GM21360 (cell line): ENCODE data around the gene MADCAM1.
"Not testable (repeated sequence)": the region's sequence is repeated elsewhere in the genome, so short reads cannot be mapped to it uniquely, and the experiment has no call there.

Source experiments
- ATAC-seq: cut with Tn5 transposase; IDR thresholded peaks from one replicate; pipeline ENCODE4 v1.9.1; 2021; ENCODE audit warnings: mild to moderate bottlenecking, moderate library complexity; ENCODE audit not compliant: unreplicated experiment

Gene MADCAM1

DNA sequence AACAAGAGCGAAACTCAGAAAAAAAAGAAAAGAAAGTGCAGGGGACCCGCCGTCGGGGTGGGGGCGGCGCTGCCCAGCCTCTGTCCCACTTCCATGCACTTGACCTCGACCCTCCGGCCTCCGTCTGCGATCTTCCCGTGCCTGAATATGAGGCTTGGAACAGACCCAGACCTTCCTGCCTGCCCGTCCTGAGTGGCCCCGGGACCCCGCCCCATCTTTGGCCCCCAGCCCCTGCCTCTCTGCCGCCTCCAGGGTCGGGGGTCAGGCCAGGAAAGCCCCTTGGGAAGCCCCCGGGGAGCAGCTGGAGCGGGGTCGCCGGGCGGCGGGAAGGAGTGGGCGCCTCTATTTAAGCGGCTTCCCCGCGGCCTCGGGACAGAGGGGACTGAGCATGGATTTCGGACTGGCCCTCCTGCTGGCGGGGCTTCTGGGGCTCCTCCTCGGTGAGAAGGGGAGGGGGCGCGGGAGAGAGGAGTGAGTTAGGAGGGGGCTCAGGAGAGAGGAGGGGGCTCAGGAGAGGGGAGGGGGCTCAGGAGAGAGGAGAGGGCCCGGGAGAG, at the start of gene MADCAM1:
TSS of gene MADCAM1 (plus strand) at position 375 of the 554 bp plus-strand sequence. CDS start at position 389, 14 bp downstream.
- no peak for ATAC-seq

- no peak for ATAC-seq
Observed at GRCh38 chr19:447064-447426, 49.2 kb upstream of the MADCAM1 start.

DNA sequence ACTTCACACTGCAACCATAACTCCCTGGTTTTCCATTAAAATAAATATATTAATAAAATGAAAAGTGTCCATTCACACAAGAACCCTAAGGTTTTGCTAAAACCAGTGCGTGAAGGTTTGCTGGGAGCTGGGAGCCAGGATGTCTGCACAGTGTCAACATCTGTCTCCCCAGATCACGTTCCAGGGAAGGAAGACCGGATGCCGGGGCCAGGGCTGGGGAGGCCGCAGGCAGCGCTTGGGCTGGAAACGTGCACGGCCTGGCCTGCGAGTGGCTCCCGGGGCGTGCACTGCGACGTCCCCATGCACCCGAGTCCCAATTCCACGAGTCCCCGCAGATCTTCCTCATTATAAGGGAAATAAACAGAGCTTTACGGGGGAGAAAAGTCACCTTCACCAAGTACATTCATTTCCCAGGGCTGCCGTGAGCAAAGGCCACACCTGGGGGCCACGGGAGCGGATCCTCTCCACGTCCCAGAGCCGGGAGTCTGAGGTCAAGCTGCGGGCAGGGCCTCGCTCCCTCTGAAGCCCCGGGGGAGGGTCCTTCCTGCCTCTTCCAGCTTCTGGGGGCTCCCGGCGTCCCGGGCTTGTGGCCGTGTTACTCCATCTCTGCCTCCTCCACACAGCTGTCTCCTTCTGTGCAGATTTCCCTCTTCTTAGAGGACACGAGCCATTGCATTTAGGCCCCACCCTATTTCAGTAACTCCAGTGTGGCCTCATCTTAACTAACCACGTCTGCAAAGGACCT, 48.3 kb upstream of the MADCAM1 start:
- ATAC-seq = no peak

DNA sequence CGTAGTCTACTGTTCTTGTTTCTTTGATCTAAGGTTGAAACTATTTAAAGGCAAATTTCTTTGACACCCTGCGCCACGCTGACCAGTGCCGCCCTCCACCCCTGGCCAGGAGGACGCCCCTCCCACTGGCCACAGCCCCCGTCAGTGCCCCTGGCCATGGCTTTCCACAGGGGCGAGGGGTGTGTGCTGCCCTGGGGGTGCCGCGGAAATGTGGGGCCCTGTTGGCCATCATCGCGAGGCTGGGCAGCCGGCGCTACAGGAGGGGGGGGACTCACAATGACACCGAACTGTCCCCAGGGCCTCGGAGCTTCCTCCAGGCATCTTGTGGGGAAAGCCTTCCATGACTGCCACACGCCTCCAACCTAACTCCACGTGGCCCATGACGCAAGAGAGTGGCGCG, 46.4 kb upstream of the MADCAM1 start:
- ATAC-seq = no peak

- not testable (repeated sequence) for ATAC-seq
Observed at GRCh38 chr19:450912-451481, 45.3 kb upstream of the MADCAM1 start.

GRCh38 chr19:452829-453228, 43.5 kb upstream of the MADCAM1 start:
- no peak for ATAC-seq

- no peak for ATAC-seq
Observed at GRCh38 chr19:453606-454005, 42.7 kb upstream of the MADCAM1 start.

- no peak for ATAC-seq
Observed at GRCh38 chr19:455031-455705, 41.1 kb upstream of the MADCAM1 start.

DNA sequence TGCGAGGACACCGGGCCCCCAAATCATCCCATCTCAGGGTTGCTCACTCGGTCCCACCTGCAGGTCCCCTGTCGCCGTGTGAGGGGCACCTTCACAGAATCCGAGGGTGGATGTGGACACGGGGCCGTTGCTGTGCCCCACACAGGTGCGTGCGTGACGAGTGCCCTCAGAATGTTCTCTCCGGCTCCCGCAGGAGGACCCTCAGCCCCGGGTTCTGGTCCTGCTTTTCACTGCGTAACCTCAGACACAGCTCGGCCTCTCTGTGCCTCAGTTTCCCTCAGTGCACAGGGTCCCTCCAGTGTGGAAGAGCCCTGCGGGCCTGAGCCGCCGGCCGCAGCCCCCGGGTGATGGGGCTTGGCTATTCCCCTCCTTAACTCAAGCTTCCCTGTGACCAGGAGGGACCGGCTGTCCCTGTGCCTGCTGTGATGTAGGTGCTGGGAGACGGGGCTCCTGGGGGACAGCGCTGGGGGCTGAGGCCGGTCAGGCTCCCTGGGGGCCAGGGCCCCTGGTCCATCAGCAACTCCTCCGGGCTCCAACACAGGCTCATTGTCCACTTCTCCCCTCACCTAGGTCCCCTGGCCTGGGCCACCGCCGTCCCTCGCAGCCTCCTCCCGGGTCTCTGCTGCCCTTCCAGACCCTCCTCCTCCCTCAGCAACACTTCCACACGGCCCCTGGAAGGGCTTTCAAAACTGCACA, 40.3 kb upstream of the MADCAM1 start:
- no peak for ATAC-seq

GRCh38 chr19:456547-457110, 39.7 kb upstream of the MADCAM1 start:
- ATAC-seq = no peak

DNA sequence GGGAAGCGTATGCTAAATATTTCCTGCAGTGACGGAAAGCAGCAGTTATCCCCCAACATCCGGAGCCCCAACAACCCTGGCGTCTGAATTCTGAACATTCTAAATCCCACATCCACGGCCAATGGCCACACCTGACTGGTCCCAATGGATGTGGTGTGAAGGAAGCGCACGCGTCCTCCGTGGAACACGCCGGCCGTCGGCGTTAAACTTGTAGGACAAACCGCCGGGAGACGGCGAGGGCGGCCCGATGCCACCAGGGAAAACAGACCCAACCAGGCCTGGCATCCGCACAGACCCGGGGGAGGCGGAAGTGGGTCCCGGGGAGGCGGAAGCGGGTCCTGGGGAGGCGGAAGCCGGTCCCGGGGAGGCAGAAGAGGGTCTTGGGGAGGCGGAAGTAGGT, 38.6 kb upstream of the MADCAM1 start:
- ATAC-seq = no peak

GRCh38 chr19:458091-459042, 37.9 kb upstream of the MADCAM1 start:
- no peak for ATAC-seq

GRCh38 chr19:459724-460511, 36.4 kb upstream of the MADCAM1 start:
- no peak for ATAC-seq

DNA sequence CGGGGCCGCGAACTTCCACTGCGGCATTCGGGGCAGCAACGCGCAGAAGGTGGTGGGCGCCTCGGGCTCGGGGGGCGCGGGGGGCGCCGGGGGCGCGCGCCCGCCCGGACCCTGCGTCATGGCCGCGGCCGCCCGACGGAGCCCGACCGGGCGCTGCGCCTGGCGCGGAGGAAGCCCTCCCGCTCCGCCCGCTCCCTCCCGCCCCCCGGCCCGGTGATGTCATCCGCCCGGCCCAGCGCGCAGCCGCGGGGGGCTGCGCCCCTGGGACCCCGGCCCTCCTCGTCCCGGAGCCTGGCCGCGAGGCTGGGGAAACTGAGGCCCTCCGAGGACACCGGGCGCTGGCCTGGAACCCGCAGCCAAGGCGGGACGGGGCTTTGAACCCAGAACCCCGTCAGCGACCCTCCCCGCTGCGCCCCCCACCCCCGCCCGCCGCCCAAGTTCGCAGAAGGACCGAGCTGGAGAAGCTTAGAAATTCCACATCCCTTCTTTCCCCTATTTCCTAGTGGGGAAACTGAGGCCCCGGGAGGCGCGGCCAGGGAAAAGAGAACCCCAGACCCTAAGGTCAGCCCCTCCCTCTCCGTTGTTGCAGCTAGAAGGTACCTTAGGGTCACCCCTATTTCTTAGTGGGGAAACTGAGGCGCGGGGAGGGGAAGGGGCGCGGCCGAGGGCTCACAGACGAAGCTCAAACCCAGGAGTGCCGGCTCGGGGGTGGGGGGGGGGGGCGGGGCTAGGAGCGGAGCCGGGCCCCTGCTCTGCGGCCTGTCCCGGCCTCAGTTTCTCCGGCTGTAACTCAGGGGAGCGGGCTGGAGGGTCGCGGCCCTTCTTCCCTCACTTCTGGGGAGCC, 35.2 kb upstream of the MADCAM1 start, which contains the start of gene SHC2:
TSS of gene SHC2 (minus strand) at position 157 of the 844 bp plus-strand sequence. CDS start at position 120, 37 bp downstream.
- ATAC-seq = no peak

DNA sequence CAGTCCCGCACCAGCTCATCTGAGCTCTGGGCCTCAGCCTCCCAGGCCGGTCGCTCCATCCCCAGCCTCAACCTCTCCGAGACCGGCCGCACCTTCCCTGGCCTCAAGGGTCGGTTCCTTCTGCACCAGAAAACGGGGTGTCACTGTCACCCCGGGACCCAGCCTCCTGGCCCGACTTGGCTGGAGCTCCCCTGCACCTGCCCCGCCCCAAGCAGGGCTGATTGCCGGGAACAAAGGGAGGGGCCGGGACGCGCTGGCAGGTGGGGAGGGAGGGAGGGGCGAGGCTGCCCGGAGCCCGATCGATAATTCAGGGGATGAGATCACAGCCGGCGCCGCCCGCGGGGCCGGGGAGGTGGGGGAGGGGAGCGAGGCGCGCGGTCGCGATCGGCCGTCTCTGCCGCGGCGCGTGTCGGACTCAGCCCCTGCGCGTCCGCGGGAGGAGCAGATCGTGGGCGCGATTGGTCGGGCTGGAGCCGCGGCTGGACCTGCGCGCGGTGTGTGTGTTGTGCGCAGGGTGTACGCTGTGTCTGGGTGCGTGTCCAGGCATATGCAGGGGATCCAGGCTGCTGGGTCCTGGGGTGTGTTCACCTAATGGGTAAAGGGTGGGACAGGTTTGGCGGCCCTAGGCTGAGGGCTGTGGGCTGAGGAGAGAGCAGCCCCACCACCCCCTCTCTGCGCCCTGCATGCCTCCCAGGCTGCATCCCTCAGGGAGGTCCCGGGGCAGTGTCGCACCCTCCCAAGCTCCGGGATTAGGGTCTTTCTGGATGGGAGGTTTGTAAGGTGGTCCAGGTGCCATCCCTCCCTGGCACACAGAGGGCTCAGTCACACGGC, 34.4 kb upstream of the MADCAM1 start:
- ATAC-seq = no peak

DNA sequence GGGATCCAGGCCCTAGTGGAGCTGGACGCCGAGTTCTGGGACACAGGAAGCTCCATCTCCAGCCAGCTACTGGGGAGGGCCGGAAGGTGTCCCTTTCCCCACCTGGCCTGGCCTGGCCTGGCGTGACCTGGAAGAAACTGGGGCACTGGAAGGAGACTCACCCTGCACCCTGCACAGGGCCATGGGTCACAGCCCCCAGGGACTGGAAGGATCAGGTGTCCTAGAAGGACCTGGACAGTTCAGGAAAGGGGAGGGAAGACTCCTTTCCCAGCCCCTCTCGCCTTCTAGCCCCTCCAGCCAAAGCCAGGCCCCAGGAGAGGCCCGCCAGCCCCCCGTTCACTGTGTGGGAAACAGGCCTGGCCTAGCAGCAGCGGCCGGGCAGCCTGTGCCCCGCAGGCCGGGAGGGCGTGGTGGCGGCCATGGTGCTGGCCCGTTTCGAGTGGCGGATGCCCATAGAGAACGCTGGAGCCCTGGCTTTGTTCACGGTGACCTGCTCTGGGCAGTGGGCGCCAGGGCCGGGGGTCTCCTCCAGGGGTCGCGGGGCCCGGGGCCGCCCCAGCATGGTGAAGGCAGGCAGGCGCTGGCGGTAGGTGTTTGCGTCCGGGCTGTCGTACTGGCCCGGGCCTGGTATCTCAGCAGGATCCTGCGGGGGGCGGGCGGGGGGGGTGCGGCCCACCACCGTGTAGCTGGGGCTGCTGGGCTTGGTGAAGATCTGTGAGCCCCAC, 32.6 kb upstream of the MADCAM1 start:
- ATAC-seq = no peak

DNA sequence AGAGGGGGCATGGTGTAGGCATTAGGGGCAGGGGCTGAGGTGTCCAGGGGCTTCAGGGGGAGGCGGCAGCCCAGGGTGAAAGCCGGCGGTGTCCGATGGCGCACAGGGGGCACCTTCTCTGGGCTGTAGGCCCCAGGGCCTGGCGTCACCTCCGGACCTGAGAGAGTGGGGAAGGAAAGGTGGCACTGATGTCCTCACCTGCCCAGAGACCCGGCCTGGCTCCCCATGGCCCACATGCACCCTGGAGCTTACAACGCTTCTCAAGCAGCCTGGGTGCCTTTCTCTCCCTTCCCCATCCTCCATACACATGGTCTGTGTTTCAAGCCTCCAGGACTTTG, 32.1 kb upstream of the MADCAM1 start:
- no peak for ATAC-seq
